Liver (tissue), 3 donors: ENCODE data around the gene SLC27A4.

Experiments used
- GABPA ChIP-seq, 2 donors: IDR thresholded peaks in 1 of 2; conservative IDR thresholded peaks in 1 of 2; 2 replicates each; pipeline ENCODE4 v1.6.1; 2016; ENCODE audit warnings: antibody characterized with exemption in 2 of 2, mild to moderate bottlenecking in 1 of 2, moderate library complexity in 1 of 2
- RAD21 ChIP-seq, 2 donors: IDR thresholded peaks; 2 replicates each; pipeline ENCODE4 v1.6.1; 2016; ENCODE audit warnings: antibody characterized with exemption in 2 of 2, mild to moderate bottlenecking in 2 of 2
- SP1 ChIP-seq: IDR thresholded peaks from 2 replicates; pipeline ENCODE4 v1.6.1; 2018; ENCODE audit warnings: antibody characterized with exemption, mild to moderate bottlenecking
- TF ChIP-seq, protein P1 (sequence below): fragments of 150-350 bp; IDR thresholded peaks from 2 replicates; pipeline ENCODE4 v1.5.1; 2017; ENCODE audit warnings: improper control_type of control experiment, low read depth, low read length; ENCODE audit not compliant: missing input control
- TF ChIP-seq, protein P2 (sequence below): IDR thresholded peaks from 2 replicates; pipeline ENCODE4 v1.6.1; 2016; ENCODE audit warnings: antibody characterized with exemption
- donor health status: healthy.
- donor health status: healthy.

GRCh38 chr9:128370752-128371629 lies 30.7 kb downstream of the SLC27A4 start, which contains the start of gene URM1:
- TF ChIP-seq GABPA (IDR thresholded peaks at IDR 0.05 in 1 of 2, conservative IDR thresholded peaks at IDR 0.05 in 1 of 2) (peak; percentile 91 to 99), RAD21 (IDR thresholded peaks at IDR 0.05) (no peak), SP1 (peak; percentile 55)
- TF ChIP-seq, protein P1, sequence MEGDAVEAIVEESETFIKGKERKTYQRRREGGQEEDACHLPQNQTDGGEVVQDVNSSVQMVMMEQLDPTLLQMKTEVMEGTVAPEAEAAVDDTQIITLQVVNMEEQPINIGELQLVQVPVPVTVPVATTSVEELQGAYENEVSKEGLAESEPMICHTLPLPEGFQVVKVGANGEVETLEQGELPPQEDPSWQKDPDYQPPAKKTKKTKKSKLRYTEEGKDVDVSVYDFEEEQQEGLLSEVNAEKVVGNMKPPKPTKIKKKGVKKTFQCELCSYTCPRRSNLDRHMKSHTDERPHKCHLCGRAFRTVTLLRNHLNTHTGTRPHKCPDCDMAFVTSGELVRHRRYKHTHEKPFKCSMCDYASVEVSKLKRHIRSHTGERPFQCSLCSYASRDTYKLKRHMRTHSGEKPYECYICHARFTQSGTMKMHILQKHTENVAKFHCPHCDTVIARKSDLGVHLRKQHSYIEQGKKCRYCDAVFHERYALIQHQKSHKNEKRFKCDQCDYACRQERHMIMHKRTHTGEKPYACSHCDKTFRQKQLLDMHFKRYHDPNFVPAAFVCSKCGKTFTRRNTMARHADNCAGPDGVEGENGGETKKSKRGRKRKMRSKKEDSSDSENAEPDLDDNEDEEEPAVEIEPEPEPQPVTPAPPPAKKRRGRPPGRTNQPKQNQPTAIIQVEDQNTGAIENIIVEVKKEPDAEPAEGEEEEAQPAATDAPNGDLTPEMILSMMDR = no peak
- TF ChIP-seq, protein P2, sequence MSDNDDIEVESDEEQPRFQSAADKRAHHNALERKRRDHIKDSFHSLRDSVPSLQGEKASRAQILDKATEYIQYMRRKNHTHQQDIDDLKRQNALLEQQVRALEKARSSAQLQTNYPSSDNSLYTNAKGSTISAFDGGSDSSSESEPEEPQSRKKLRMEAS = peak; percentile 95
